Measurements from ENCODE around the gene SPECC1. TPM values are rescaled to one million over a fixed set of nuclear protein-coding genes. Genes with fewer than 3 reads are reported as not detected.
A peak's percentile ranks its signal among the peaks of the same experiment; 100 is the strongest.
"Not testable (repeated sequence)": the region's sequence is repeated elsewhere in the genome, so short reads cannot be mapped to it uniquely, and the experiment has no call there.

SPECC1 gene
- total RNA-seq, 1 donor from 2014 or later: 7.5 TPM

DNA sequence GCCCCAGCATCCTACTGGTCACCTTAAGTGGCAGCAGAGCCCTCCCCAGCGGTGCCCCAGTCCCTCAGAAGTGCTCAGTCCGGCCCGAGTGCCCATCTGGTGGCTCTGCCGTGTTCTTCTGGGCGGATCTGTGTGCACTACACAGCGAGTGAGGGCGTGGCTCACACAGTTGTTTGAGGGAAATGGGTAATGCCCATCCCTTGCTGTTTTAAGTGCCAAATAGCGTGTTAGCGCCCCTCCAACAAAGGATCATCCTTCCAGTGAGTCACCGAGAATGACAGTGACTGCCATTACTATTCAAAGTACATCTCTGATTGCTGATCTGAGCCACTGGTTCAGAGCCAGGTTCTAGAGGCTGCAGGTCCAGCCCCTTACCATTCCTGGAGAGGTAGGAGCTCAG, 306.2 kb downstream of the SPECC1 start:
- TF ChIP-seq, protein P1, sequence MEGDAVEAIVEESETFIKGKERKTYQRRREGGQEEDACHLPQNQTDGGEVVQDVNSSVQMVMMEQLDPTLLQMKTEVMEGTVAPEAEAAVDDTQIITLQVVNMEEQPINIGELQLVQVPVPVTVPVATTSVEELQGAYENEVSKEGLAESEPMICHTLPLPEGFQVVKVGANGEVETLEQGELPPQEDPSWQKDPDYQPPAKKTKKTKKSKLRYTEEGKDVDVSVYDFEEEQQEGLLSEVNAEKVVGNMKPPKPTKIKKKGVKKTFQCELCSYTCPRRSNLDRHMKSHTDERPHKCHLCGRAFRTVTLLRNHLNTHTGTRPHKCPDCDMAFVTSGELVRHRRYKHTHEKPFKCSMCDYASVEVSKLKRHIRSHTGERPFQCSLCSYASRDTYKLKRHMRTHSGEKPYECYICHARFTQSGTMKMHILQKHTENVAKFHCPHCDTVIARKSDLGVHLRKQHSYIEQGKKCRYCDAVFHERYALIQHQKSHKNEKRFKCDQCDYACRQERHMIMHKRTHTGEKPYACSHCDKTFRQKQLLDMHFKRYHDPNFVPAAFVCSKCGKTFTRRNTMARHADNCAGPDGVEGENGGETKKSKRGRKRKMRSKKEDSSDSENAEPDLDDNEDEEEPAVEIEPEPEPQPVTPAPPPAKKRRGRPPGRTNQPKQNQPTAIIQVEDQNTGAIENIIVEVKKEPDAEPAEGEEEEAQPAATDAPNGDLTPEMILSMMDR (IDR thresholded peaks at IDR 0.05): no peak
- DNase-seq (no peak), ATAC-seq (ENCODE audit: low read depth) (no peak)
- H3K9me3 Mint-ChIP-seq: no peaks in the 10 kb centered on the region
- no peaks in the 10 kb centered on the region for H3K36me3 Mint-ChIP-seq (ENCODE audit: low read depth)
- H3K27ac Mint-ChIP-seq: no peak overlapping the region
- CTCF ChIA-PET: no interaction called here
- POLR2A ChIA-PET: no interaction called here
- no peaks in the 10 kb centered on the region for H3K4me1 Mint-ChIP-seq
- H3K4me3 Mint-ChIP-seq: no peak overlapping the region
- no peaks in the 10 kb centered on the region for H3K27me3 Mint-ChIP-seq
- intact Hi-C loops (cut with micrococcal nuclease): no loop called here

DNA sequence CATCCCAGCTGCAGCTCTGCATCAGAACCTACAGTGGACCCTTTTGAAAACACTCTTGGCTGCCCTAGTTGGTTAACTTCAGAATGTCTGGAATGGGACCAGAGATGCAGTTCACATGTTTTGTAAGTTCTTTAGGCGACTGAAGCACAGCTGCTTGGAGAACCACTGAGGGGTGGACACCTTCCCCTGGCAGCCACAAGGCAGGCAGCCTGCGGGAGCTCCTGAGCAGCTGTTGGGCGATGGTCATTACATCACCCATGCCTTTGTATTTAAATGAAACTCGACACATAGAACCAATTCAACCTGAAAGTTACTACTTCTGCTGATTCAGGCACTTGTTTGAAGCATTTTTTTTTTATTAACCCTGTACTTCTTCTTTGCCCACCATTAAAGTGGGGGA, 306.7 kb downstream of the SPECC1 start:
- Mint-ChIP-seq H3K36me3 (ENCODE audit: low read depth) (no peaks in the 10 kb centered on the region), H3K27me3 (no peaks in the 10 kb centered on the region), H3K4me1 (peaks cover under 1% of the 10 kb centered on the region), H3K4me3 (no peak overlapping the region), H3K9me3 (no peaks in the 10 kb centered on the region), H3K27ac (no peak overlapping the region)
- no peak for DNase-seq
- no peak for ATAC-seq (ENCODE audit: low read depth)
- intact Hi-C loops (cut with micrococcal nuclease): no loop called here
- TF ChIP-seq, protein P1 (IDR thresholded peaks at IDR 0.05): no peak
- ChIA-PET CTCF (no interaction called here), POLR2A (no interaction called here)

DNA sequence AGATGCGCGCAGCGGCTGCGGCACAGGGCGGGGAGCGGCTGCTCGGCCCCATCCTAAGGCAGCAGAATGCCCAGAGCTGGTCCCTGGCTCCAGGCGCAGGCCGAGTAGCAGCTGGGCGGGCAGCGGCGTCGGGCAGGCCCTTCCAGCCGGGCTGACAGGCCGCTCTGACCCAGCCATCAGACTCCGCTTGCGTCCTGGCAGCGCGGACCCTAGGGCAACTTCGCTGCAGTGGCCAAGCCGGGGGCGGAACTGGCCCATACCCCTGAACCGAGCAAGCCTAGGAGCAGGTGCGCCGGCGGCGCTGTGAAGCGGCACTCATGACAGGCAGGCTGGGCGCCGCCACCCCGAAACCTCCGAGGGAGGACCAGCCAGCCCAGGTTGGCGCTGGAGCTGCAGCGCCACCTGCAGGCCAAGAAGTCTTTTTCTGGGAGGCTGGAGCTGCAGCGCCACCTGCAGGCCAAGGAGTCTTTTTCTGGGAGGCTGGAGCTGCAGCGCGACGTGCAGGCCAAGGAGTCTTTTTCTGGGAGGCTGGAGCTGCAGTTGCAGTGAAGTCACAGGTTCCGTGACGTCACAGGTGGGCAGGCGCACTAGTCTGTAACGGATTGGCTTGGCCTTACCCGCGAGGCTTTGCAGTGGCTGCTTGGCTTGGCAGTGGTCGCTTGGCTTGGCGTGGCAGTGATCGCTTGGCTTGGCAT, 311.5 kb downstream of the SPECC1 start:
- DNase-seq: peak; percentile 74
- POLR2A ChIA-PET; H3K4me1 Mint-ChIP-seq; H3K36me3 Mint-ChIP-seq (ENCODE audit: low read depth); H3K9me3 Mint-ChIP-seq; H3K27ac Mint-ChIP-seq; H3K27me3 Mint-ChIP-seq: not testable (repeated sequence)
- peak overlapping the region; percentile 32 for H3K4me3 Mint-ChIP-seq
- CTCF ChIA-PET: interaction anchor here (1.0 to 2.1 kb wide), 7 partner anchors 12 to 327 kb away, joined by 3 to 14 read pairs (median 7); no protein-coding TSS in a partner anchor
- TF ChIP-seq, protein P1 (IDR thresholded peaks at IDR 0.05): peak; percentile 72
- intact Hi-C loops (cut with micrococcal nuclease): loop anchor here (1.0 kb wide), 1 partner anchor 199 kb away; no protein-coding TSS in a partner anchor
- peak; percentile 92 for ATAC-seq (ENCODE audit: low read depth)

DNA sequence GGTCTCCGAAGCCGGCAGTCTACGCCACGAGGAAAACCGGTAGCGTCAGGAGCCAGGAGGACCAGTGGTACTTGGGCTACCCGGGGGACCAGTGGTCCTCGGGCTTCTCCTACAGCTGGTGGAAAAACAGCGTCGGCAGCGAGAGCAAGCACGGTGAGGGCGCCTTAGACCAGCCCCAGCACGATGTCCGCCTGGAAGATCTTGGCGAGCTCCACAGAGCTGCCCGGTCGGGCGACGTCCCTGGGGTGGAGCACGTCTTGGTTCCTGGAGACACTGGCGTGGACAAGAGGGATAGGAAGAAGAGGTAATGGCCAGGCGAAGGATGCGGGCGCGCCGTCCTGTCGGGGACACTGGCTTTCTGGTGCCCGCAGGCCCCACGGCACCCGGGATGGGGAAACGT, 312.2 kb downstream of the SPECC1 start:
- H3K36me3 Mint-ChIP-seq (ENCODE audit: low read depth); DNase-seq; ATAC-seq (ENCODE audit: low read depth); POLR2A ChIA-PET; H3K27me3 Mint-ChIP-seq; H3K4me1 Mint-ChIP-seq; intact Hi-C loops (cut with micrococcal nuclease); H3K9me3 Mint-ChIP-seq; H3K27ac Mint-ChIP-seq; H3K4me3 Mint-ChIP-seq: not testable (repeated sequence)
- CTCF ChIA-PET: interaction anchor here (1.0 to 2.1 kb wide), 7 partner anchors 13 to 328 kb away, joined by 3 to 14 read pairs (median 7); no protein-coding TSS in a partner anchor

DNA sequence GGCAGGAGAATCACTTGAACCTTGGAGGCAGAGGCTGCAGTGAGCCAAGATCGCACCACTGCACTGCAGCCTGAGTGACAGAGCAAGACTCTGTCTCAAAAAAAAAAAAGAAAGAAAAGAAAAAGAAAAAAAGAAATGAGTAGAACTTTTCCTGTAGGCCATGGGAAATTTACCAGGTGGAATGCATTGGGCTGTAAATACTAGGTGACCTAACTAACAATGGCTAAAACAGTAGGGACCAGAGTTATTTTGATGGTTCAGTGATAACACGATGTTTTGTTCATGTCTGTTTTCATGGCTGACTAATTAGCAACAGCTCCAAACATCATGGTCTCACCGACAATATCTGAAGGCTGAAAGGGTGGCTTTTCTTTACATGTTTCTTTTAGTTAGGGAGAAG, 318.6 kb downstream of the SPECC1 start:
- POLR2A ChIA-PET; H3K27ac Mint-ChIP-seq; CTCF ChIA-PET; DNase-seq; H3K36me3 Mint-ChIP-seq (ENCODE audit: low read depth); H3K27me3 Mint-ChIP-seq; ATAC-seq (ENCODE audit: low read depth); H3K4me1 Mint-ChIP-seq; H3K4me3 Mint-ChIP-seq; intact Hi-C loops (cut with micrococcal nuclease); H3K9me3 Mint-ChIP-seq: not testable (repeated sequence)

DNA sequence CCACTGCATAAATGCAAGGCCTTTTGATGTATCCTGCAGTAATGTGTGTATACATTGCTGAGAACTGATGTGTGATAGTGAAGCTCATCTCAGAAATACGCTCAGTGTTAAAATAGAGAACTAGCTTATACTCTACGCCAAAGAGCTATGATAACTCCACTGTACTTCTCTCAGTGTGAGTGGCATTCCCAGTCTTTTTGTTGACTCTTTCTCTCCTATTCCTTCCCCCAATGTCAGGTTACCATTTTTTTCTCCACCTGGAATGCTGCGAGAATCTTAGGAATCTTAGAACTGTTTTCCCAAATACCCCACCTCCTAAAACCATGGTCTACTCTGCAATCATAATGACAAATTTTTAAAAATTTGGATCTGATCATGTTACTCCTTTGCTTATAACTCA, 342.2 kb downstream of the SPECC1 start:
- H3K36me3 Mint-ChIP-seq (ENCODE audit: low read depth); CTCF ChIA-PET: not testable (repeated sequence)

DNA sequence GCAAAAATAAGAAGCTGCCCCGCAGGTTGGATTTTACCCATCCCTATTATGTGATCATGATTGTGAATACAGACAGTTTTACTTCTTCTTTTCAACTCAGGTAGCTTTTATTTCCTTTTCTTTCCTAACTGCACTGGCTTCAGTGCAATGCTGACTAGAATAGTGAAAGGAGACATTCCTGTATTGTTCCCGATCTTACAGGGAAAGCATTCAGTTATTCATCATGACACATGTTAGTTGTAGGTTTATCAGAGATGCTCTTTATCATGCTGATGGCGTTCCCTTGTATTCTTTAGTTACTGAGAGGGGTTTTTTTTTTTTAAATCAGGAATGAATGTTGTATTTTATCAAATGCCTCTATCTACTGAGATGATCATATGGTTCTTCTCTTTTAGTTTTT, 343.4 kb downstream of the SPECC1 start:
- H3K9me3 Mint-ChIP-seq; ATAC-seq (ENCODE audit: low read depth); CTCF ChIA-PET; H3K36me3 Mint-ChIP-seq (ENCODE audit: low read depth); intact Hi-C loops (cut with micrococcal nuclease); H3K4me3 Mint-ChIP-seq; POLR2A ChIA-PET; DNase-seq; H3K27ac Mint-ChIP-seq; H3K4me1 Mint-ChIP-seq; H3K27me3 Mint-ChIP-seq: not testable (repeated sequence)

More for the DNA sequence above, 342.2 kb downstream of the SPECC1 start:
- DNase-seq; ATAC-seq (ENCODE audit: low read depth); POLR2A ChIA-PET; H3K4me3 Mint-ChIP-seq; H3K27ac Mint-ChIP-seq; H3K27me3 Mint-ChIP-seq; H3K4me1 Mint-ChIP-seq; H3K9me3 Mint-ChIP-seq; intact Hi-C loops (cut with micrococcal nuclease): not testable (repeated sequence)

DNA sequence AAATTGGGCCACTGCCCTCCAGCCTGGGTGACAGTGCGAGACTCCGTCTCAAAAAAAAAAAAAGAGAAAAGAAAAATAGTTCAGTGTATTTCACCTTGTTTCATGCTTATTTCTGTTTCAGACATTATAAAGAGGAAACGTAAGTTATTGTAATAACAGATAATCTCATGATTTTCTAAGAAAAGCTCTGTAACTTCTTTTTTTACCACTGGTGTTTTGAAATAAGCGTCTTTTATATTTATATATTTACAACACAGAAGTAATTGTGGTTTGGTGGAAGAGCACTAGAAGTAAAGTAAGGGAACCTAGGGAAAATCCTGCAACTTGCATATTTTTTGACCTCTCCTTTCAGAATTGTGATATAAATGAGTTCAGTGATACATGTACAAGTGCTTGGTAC, 354.7 kb downstream of the SPECC1 start:
- DNase-seq; H3K27ac Mint-ChIP-seq; ATAC-seq (ENCODE audit: low read depth); H3K9me3 Mint-ChIP-seq; H3K4me3 Mint-ChIP-seq; H3K4me1 Mint-ChIP-seq; POLR2A ChIA-PET; H3K27me3 Mint-ChIP-seq; H3K36me3 Mint-ChIP-seq (ENCODE audit: low read depth); CTCF ChIA-PET; intact Hi-C loops (cut with micrococcal nuclease): not testable (repeated sequence)

Data from activated B cell treated with CpG ODN at 0.5 μM for 24 hours (primary cell).